HEK293 (cell line): ENCODE data around the gene DNAH9.

Experiments
- PRDM1 ChIP-seq: fragments of 450-650 bp; formaldehyde crosslinking; IDR thresholded peaks from 2 replicates; pipeline ENCODE4; 2016; ENCODE audit warnings: missing biosample characterization, missing genetic modification characterization
- ZNF184 ChIP-seq: fragments of 450-650 bp; IDR thresholded peaks from 2 replicates; pipeline ENCODE4 v1.5.1; 2018; ENCODE audit warnings: missing biosample characterization, mild to moderate bottlenecking, missing genetic modification characterization

- TF ChIP-seq ZNF184 (tag by site-specific recombination) (no peak), PRDM1 (no peak)
These were observed 227.4 kb downstream of the DNAH9 start for GRCh38 chr17:11825572-11826209.
